Endodermal cell (in vitro differentiated cells): ENCODE results near the gene BNC2. TPM values are rescaled to one million over a fixed set of nuclear protein-coding genes. Genes with fewer than 3 reads are reported as not detected.

Source experiments
- DNase-seq: peaks from one replicate; pipeline ENCODE4 v3.0.0-alpha.2; 2017
- H3K27ac ChIP-seq: 2 replicates; pipeline ENCODE4 v1.5.1; 2013; ENCODE audit warnings: mild to moderate bottlenecking, low read depth, low read length, moderate library complexity
- H3K27me3 ChIP-seq: 2 replicates; pipeline ENCODE4 v1.6.1; 2013; ENCODE audit warnings: mild to moderate bottlenecking, low read length, moderate library complexity; ENCODE audit not compliant: insufficient read depth, control insufficient read depth, poor library complexity, severe bottlenecking
- H3K36me3 ChIP-seq: 2 replicates; pipeline ENCODE4 v1.7.0; 2013; ENCODE audit warnings: mild to moderate bottlenecking, low read length, moderate library complexity; ENCODE audit not compliant: control insufficient read depth, insufficient read depth
- H3K4me1 ChIP-seq: one replicate; pipeline ENCODE4 v1.7.0; 2013; ENCODE audit warnings: low read length; ENCODE audit not compliant: control insufficient read depth, insufficient read depth
- H3K4me3 ChIP-seq: 2 replicates; pipeline ENCODE4 v1.5.1; 2013; ENCODE audit warnings: mild to moderate bottlenecking, low read length, moderate library complexity
- H3K9ac ChIP-seq: 2 replicates; pipeline ENCODE4 v1.6.1; 2013; ENCODE audit warnings: mild to moderate bottlenecking, low read length, moderate library complexity; ENCODE audit not compliant: poor library complexity, severe bottlenecking; ENCODE audit errors: extremely low read depth
- H3K9me3 ChIP-seq: 2 replicates; pipeline ENCODE4 v1.6.1; 2013; ENCODE audit warnings: mild to moderate bottlenecking, low read length, moderate library complexity; ENCODE audit not compliant: control insufficient read depth
- H3K27ac Mint-ChIP-seq: 2 replicates; pipeline ENCODE4 v1.8.0; 2020; ENCODE audit warnings: mixed read lengths
- H3K27me3 Mint-ChIP-seq: 2 replicates; pipeline ENCODE4 v1.8.0; 2021; ENCODE audit warnings: mild to moderate bottlenecking, mixed read lengths; ENCODE audit not compliant: insufficient read depth
- H3K36me3 Mint-ChIP-seq: 2 replicates; pipeline ENCODE4 v1.8.0; 2020; ENCODE audit warnings: low read depth, mixed read lengths
- H3K4me1 Mint-ChIP-seq: 2 replicates; pipeline ENCODE4 v1.8.0; 2020; ENCODE audit warnings: mixed read lengths
- H3K4me3 Mint-ChIP-seq: 2 replicates; pipeline ENCODE4 v1.8.0; 2020; ENCODE audit warnings: mild to moderate bottlenecking, moderate library complexity, mixed read lengths
- H3K9me3 Mint-ChIP-seq: 2 replicates; pipeline ENCODE4 v1.8.0; 2020; ENCODE audit warnings: mild to moderate bottlenecking, mixed read lengths
- CTCF ChIP-seq: fragments of 200-600 bp; sonication (generic); conservative IDR thresholded peaks from 2 replicates; pipeline ENCODE4 v1.5.0; 2021; ENCODE audit warnings: antibody characterized with exemption, mild to moderate bottlenecking
- whole genome bisulfite sequencing, 2 experiments: methylation state at CpG; one replicate each; pipeline versions ENCODE4 v1.1.5 to v1.1.7; 2013; ENCODE audit warnings: missing lambda C conversion rate in 2 of 2, mixed read lengths in 1 of 2; ENCODE audit not compliant: insufficient coverage in 1 of 2, insufficient read length in 1 of 2; 5-methylcytosine and 5-hydroxymethylcytosine counted together
- total RNA-seq, 2 donors: library from RNA; stranded (reverse); fragmentation: NEBNext Ultra II Directional in 1 of 2; extraction: Animal tissue kit (Norgen Biotek cat#: 25700) in 1 of 2; gene quantifications; 2 replicates in 1 of 2; 3 replicates in 1 of 2; pipeline ENCODE4 v1.2.1, GENCODE V29; 2021

BNC2 gene
- total RNA-seq, 2 donors from 2014 or later: 3.0 to 10.5 TPM

GRCh38 chr9:16642421-16643109, 227.9 kb downstream of the BNC2 start:
- TF ChIP-seq CTCF: no peak
- DNase-seq: no peak
- Histone ChIP-seq H3K36me3 (no peaks in the 10 kb centered on the region), H3K4me3 (no peak overlapping the region), H3K9ac (no peak overlapping the region), H3K9me3 (no peaks in the 10 kb centered on the region), H3K4me1 (no peaks in the 10 kb centered on the region), H3K27ac (no peak overlapping the region), H3K27me3 (no peaks in the 10 kb centered on the region)
- Mint-ChIP-seq H3K27ac (no peak overlapping the region), H3K9me3 (no peaks in the 10 kb centered on the region), H3K27me3 (no peaks in the 10 kb centered on the region), H3K4me1 (no peaks in the 10 kb centered on the region), H3K36me3 (no peaks in the 10 kb centered on the region), H3K4me3 (no peak overlapping the region)
- 90 to 100% methylated on average over 1 to 2 of the region's 2 CpGs for WGBS, 2 experiments

- Histone ChIP-seq H3K27ac (no peak overlapping the region), H3K4me3 (no peak overlapping the region), H3K9me3 (no peaks in the 10 kb centered on the region), H3K27me3 (no peaks in the 10 kb centered on the region), H3K9ac (no peak overlapping the region), H3K36me3 (no peaks in the 10 kb centered on the region), H3K4me1 (no peaks in the 10 kb centered on the region)
- Mint-ChIP-seq H3K27ac (no peak overlapping the region), H3K36me3 (no peaks in the 10 kb centered on the region), H3K4me1 (no peaks in the 10 kb centered on the region), H3K9me3 (no peaks in the 10 kb centered on the region), H3K27me3 (no peaks in the 10 kb centered on the region), H3K4me3 (no peak overlapping the region)
- 89 to 100% methylated on average over 1 to 2 of the region's 2 CpGs for WGBS, 2 experiments
- TF ChIP-seq CTCF: peak; percentile 74
- DNase-seq: peak; percentile 63
These were observed 229.8 kb downstream of the BNC2 start for GRCh38 chr9:16640649-16641048.

GRCh38 chr9:16639644-16640043, 230.8 kb downstream of the BNC2 start:
- no peaks in the 10 kb centered on the region for H3K27me3 Mint-ChIP-seq
- H3K36me3 ChIP-seq: no peaks in the 10 kb centered on the region
- no peaks in the 10 kb centered on the region for H3K4me1 ChIP-seq
- H3K4me3 ChIP-seq: no peak overlapping the region
- no peaks in the 10 kb centered on the region for H3K27me3 ChIP-seq
- WGBS, 2 experiments: 93 to 100% methylated on average over 1 to 4 of the region's 4 CpGs
- no peak for DNase-seq
- no peak for TF ChIP-seq CTCF
- H3K9me3 ChIP-seq: no peaks in the 10 kb centered on the region
- H3K27ac Mint-ChIP-seq: no peak overlapping the region
- H3K9ac ChIP-seq: no peak overlapping the region
- no peak overlapping the region for H3K27ac ChIP-seq
- H3K9me3 Mint-ChIP-seq: no peaks in the 10 kb centered on the region
- no peak overlapping the region for H3K4me3 Mint-ChIP-seq
- H3K36me3 Mint-ChIP-seq: no peaks in the 10 kb centered on the region
- no peaks in the 10 kb centered on the region for H3K4me1 Mint-ChIP-seq
